NCI-H524 (cell line): ENCODE measurements around the gene QTRT2.

Experiments
- DNase-seq, 2 experiments: peaks; one replicate each; lab custom pipeline; 2025; lab: John Stamatoyannopoulos, UW

The QTRT2 gene

DNA sequence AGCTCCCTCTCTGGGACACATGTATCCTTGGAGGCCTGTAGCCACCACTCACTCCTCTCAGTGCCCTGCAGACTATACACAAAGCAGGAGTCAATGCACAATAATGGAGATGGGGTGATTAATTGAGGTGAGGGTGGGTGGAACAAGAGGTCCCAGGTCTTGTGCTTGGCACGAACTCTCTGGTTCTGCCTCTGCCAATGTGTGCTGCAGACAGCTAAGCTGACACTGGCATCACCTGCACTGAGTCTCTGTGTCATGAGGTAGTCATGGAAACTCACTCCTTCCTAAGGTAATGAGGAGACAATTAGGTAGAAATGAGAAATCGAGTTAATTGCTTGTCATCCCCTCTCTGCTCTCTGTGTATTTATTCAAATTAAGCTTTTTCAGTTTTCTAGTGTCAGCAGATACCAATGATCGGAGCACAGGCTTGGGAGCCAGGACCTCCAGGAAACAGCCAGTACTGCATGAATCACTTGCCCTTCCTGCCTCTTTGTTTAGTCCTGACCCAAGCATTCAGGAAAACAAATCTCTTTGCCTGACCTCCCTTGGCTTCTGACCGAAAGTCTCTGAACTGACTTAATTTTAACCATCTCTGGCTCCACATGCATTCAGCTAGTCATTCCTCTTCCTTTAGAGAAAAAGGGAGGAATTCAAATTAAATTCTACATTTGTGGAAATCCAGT is 65.6 kb downstream of the QTRT2 start:
- no peak for DNase-seq

GRCh38 chr3:114126461-114126860 is 69.9 kb downstream of the QTRT2 start:
- no peak for DNase-seq

- no peak for DNase-seq
Measured at GRCh38 chr3:114127517-114127916, 71.0 kb downstream of the QTRT2 start.

DNA sequence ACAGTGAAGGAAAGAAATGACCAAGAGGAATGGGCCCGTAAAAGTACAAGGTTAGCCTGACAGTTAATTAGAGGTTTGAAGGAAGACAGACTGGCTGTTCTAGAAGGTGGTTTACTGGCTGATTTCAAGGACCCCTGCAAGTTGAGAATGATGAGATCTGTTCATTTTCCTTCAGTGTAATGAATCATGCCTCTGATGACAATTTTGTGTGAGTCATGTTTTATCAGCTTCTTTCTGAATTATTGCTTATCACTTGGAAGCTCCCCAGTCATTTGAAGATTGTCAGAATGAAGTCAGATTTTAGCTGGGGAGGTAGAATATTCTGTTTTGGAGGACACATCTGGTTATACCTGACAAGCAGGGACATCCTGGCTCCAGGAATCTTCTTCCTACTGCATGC is 71.7 kb downstream of the QTRT2 start:
- DNase-seq, result no peak

GRCh38 chr3:114128826-114129225 is 72.3 kb downstream of the QTRT2 start:
- DNase-seq, result no peak

DNA sequence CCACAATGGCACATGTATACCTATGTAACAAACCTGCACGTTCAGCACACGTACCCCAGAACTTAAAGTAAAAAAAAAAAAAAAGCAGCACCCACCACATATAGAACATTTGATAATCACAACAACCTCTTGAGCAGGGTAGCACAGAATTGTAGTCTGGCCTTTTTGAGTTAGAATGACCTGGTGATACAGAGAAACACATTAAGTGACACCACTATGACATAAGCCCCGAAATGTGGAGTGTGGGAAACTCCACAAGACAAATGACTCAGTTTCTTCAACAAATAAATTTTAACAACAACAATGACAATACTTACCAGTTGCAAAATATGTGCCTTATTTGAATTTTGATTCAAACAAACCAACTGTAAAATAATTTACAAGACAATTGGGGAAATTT is 76.0 kb downstream of the QTRT2 start:
- no peak for DNase-seq

DNA sequence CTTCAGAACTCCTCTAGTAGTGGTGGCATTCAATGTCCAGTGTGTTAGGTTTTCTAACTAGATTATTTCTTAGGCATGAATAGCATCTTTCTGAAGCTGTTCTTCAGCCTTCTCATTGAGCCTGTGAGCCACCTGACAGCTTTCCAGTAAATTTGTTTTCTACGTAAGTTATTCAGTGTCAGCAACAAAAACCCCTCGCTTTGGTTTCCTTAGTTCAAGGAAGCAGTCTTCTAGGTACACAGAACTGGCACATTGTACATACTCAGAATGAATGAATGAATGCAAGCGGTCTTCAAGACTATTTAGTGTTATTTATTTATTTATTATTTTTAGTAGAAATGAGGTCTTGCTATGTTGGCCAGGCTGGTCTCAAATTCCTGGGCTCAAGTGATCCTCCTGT is 77.4 kb downstream of the QTRT2 start:
- DNase-seq, result no peak
